ENCODE results near the gene EXOC3L1. TPM values are rescaled to one million over a fixed set of nuclear protein-coding genes. Genes with fewer than 3 reads are reported as not detected.

EXOC3L1 gene
- total and polyA plus RNA-seq, 2 of the 13 experiments (the other 11 are each of a cell fraction or from before 2014, with no cell fraction given): 0.12 TPM; not detected in 1

DNA sequence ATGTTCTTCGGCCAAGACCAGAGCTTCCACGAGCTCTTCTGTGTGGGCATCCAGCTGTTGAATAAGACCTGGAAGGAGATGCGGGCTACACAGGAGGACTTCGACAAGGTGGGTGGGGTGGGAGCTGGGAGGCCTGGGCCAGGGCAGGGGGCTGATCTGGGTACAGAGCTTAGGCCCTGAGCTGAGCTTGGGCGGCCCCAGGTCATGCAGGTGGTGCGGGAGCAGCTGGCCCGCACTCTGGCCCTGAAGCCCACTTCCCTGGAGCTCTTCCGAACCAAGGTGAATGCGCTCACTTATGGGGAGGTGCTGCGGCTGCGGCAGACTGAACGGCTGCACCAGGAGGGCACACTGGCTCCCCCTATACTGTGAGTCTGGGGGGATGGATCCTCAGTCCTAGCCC, 12.5 kb upstream of the EXOC3L1 start:
- peaks cover 33 to 44% of the 10 kb centered on the region in 2 experiments for H3K36me3 ChIP-seq (replicated peaks in 1 of 2; ENCODE audit: control insufficient read depth in 1 of 2, insufficient read depth in 2 of 2, low read length in 2 of 2)
- ChIA-PET CTCF (ENCODE audit: low intra/inter-chr PET ratio, low total read pairs) (no interaction called here), POLR2A (interaction anchor here (0.7 to 1.2 kb wide), 4 partner anchors 10 to 44 kb away, joined by 3 to 4 read pairs (median 3); partner anchors contain the start of genes E2F4 and TMEM208)
- no peaks in the 10 kb centered on the region for H3K9me3 ChIP-seq (ENCODE audit: low read length)
- no peak overlapping the region for H3K27ac ChIP-seq (ENCODE audit: extremely low read length, insufficient read depth, low read length)
- DNase-seq (ENCODE audit: low spot score) (no peak), FAIRE-seq (no peak), ATAC-seq (no peak)
- no peak overlapping the region for H3K9ac ChIP-seq (ENCODE audit: insufficient read depth, low read depth, low read length)
- H3K4me2 ChIP-seq (ENCODE audit: low read depth, low read length): no peak overlapping the region
- no peaks in the 10 kb centered on the region for H3K79me2 ChIP-seq (ENCODE audit: insufficient read depth, low read length)
- in situ Hi-C loops (cut with HindIII; ENCODE audit: extremely low pct_ligation_motif_present, low pct_unique_long_range_greater_than_20kb): no loop called here
- H3K4me3 ChIP-seq (replicated peaks in 1 of 3; ENCODE audit: insufficient read depth in 1 of 3, low read depth in 2 of 3, low read length in 3 of 3): no peak overlapping the region
- H3K4me1 ChIP-seq (ENCODE audit: insufficient read depth, low read length): peaks cover 24% of the 10 kb centered on the region
- H3K27me3 ChIP-seq (ENCODE audit: control insufficient read depth in 1 of 2, insufficient read depth in 2 of 2, low read length in 2 of 2): no peaks in the 10 kb centered on the region
- BruUV-seq (replicated peaks): no TSS peak
- 98% methylated on average over 8 of the region's 12 CpGs for WGBS (ENCODE audit: low lambda C conversion rate)
- no peak overlapping the region for H2AFZ ChIP-seq (ENCODE audit: low read length)
- H4K20me1 ChIP-seq (ENCODE audit: insufficient read depth, low read length): no peaks in the 10 kb centered on the region
- TF ChIP-seq MIER3 (CRISPR knock-in tag; IDR thresholded peaks at IDR 0.05; ENCODE audit: borderline replicate concordance): no peak
- TF ChIP-seq, protein P1, sequence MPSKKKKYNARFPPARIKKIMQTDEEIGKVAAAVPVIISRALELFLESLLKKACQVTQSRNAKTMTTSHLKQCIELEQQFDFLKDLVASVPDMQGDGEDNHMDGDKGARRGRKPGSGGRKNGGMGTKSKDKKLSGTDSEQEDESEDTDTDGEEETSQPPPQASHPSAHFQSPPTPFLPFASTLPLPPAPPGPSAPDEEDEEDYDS (CRISPR knock-in tag; IDR thresholded peaks at IDR 0.05): no peak
- intact Hi-C loops (cut with micrococcal nuclease; ENCODE audit: unreplicated experiment): no loop called here

DNA sequence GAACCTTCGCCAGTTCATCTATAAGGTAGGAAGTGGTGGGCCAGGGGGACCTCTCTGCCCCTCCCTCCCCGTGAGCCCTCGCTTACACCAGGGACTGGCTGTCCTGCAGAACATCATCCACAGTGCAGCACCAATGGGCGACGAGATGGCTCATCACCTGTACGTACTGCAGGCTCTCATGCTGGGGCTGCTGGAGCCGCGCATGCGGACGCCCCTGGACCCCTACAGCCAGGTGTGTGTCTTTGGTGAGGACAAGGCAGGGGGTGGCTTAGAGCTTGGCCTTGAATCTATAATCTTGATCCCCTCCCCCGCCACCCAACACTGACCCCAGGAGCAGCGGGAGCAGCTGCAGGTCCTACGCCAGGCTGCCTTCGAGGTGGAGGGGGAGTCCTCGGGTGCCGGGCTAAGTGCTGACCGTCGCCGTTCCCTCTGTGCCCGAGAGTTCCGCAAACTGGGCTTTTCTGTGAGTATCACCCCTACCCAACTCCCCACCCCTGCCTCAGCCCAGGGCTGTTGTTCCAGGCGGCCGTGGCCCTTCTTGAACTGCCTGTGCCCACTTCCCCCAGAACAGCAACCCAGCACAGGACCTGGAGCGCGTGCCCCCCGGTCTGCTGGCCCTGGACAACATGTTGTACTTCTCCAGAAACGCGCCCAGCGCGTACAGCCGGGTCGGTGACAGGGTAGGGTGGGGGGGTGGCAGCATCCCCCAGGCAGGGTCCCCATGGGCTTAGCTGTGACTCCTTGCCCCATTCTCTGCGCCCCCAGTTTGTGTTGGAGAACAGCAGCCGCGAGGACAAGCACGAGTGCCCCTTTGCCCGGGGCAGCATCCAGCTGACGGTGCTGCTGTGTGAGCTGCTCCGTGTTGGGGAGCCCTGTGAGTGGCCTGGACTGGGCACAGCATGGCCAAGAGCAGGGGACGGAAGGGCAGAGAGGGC, 11.7 kb upstream of the EXOC3L1 start:
- ATAC-seq (no peak), DNase-seq (ENCODE audit: low spot score) (no peak), FAIRE-seq (no peak)
- no peak overlapping the region for H2AFZ ChIP-seq (ENCODE audit: low read length)
- H3K4me1 ChIP-seq (ENCODE audit: insufficient read depth, low read length): peaks cover 17% of the 10 kb centered on the region
- no peak overlapping the region for H3K4me3 ChIP-seq (replicated peaks in 1 of 3; ENCODE audit: insufficient read depth in 1 of 3, low read depth in 2 of 3, low read length in 3 of 3)
- POLR2A ChIA-PET: interaction anchor here (0.7 to 1.2 kb wide), 5 partner anchors 9 to 44 kb away, joined by 3 to 4 read pairs (median 3); partner anchors contain the start of genes E2F4 and TMEM208
- H3K79me2 ChIP-seq (ENCODE audit: insufficient read depth, low read length): no peaks in the 10 kb centered on the region
- peaks cover 39 to 51% of the 10 kb centered on the region in 2 experiments for H3K36me3 ChIP-seq (replicated peaks in 1 of 2; ENCODE audit: control insufficient read depth in 1 of 2, insufficient read depth in 2 of 2, low read length in 2 of 2)
- no peaks in the 10 kb centered on the region for H4K20me1 ChIP-seq (ENCODE audit: insufficient read depth, low read length)
- H3K27ac ChIP-seq (ENCODE audit: extremely low read length, insufficient read depth, low read length): no peak overlapping the region
- H3K9ac ChIP-seq (ENCODE audit: insufficient read depth, low read depth, low read length): no peak overlapping the region
- no peaks in the 10 kb centered on the region for H3K27me3 ChIP-seq (ENCODE audit: control insufficient read depth in 1 of 2, insufficient read depth in 2 of 2, low read length in 2 of 2)
- H3K4me2 ChIP-seq (ENCODE audit: low read depth, low read length): no peak overlapping the region
- BruUV-seq (replicated peaks): no TSS peak
- in situ Hi-C loops (cut with HindIII; ENCODE audit: extremely low pct_ligation_motif_present, low pct_unique_long_range_greater_than_20kb): no loop called here
- TF ChIP-seq ZNF431 (CRISPR knock-in tag; IDR thresholded peaks at IDR 0.05; ENCODE audit: borderline replicate concordance, low read depth): no peak
- TF ChIP-seq HNRNPK (IDR thresholded peaks at IDR 0.05; ENCODE audit: low read depth, low read length, poor library complexity, severe bottlenecking): no peak
- TF ChIP-seq ZNF367 (CRISPR knock-in tag; IDR thresholded peaks at IDR 0.05; ENCODE audit: borderline replicate concordance): no peak
- no peak for TF ChIP-seq WIZ (CRISPR knock-in tag; IDR thresholded peaks at IDR 0.05)
- no peak for TF ChIP-seq PHB2 (IDR thresholded peaks at IDR 0.05; ENCODE audit: partially characterized antibody)
- TF ChIP-seq AGO2 (optimal IDR thresholded peaks at IDR 0.05; ENCODE audit: low read depth, low read length): peak; percentile 68
- TF ChIP-seq POLR2A (IDR thresholded peaks at IDR 0.05; ENCODE audit: insufficient read depth in 1 of 2, low read depth in 2 of 2, low read length in 2 of 2): 0 out of 4 replicates have a peak, but pooled peaks of 1 of the 2 experiments have one; percentile 3
- no peaks in the 10 kb centered on the region for H3K9me3 ChIP-seq (ENCODE audit: low read length)
- intact Hi-C loops (cut with micrococcal nuclease; ENCODE audit: unreplicated experiment): no loop called here
- CTCF ChIA-PET (ENCODE audit: low intra/inter-chr PET ratio, low total read pairs): no interaction called here
- WGBS (ENCODE audit: low lambda C conversion rate): 96% methylated on average over 32 of the region's 40 CpGs

All from HepG2 (cell line).